ENCODE data around the gene DENND2C. TPM values are rescaled to one million over a fixed set of nuclear protein-coding genes. Genes with fewer than 3 reads are reported as not detected.

Gene DENND2C
- total RNA-seq, 1 donor from 2014 or later: 3.2 TPM

GRCh38 chr1:114545315-114545714, 124.5 kb downstream of the DENND2C start:
- no peaks in the 10 kb centered on the region for H3K4me1 Mint-ChIP-seq (ENCODE audit: low read depth, unreplicated experiment)
- Histone ChIP-seq H4K20me1 (ENCODE audit: insufficient read depth, low read length) (no peaks in the 10 kb centered on the region), H3K4me2 (ENCODE audit: low read length) (no peak overlapping the region), H3K9me3 (ENCODE audit: insufficient read depth, low read depth, low read length) (no peaks in the 10 kb centered on the region), H3K4me1 (ENCODE audit: insufficient read depth, low read length) (no peaks in the 10 kb centered on the region), H3K27ac (ENCODE audit: low read depth, low read length) (no peak overlapping the region), H3K79me2 (ENCODE audit: insufficient read depth, low read length) (no peaks in the 10 kb centered on the region), H3K36me3 (ENCODE audit: insufficient read depth, low read length) (no peaks in the 10 kb centered on the region), H3K4me3 (ENCODE audit: insufficient read depth, low read depth, low read length) (no peak overlapping the region), H3K27me3 (ENCODE audit: insufficient read depth, low read length) (no peaks in the 10 kb centered on the region), H2AFZ (ENCODE audit: low read depth, low read length) (no peak overlapping the region), H3K9ac (ENCODE audit: low read length) (no peak overlapping the region)
- H3K4me3 Mint-ChIP-seq (ENCODE audit: unreplicated experiment): no peak overlapping the region
- no peaks in the 10 kb centered on the region for H3K9me3 Mint-ChIP-seq (ENCODE audit: unreplicated experiment)
- no peaks in the 10 kb centered on the region for H3K27me3 Mint-ChIP-seq (ENCODE audit: low read depth, unreplicated experiment)
- H3K27ac Mint-ChIP-seq (ENCODE audit: unreplicated experiment): no peak overlapping the region
- DNase-seq (ENCODE audit: low read depth) (no peak), FAIRE-seq (no peak)
- TF ChIP-seq CTCF (IDR thresholded peaks at IDR 0.05; ENCODE audit: insufficient read depth, low read depth, low read length): no peak
- TF ChIP-seq EZH2 (IDR thresholded peaks at IDR 0.05; ENCODE audit: insufficient read depth, low read length): no peak
- no peaks in the 10 kb centered on the region for H3K36me3 Mint-ChIP-seq (ENCODE audit: low read depth, unreplicated experiment)

- no peaks in the 10 kb centered on the region for H3K4me1 ChIP-seq (ENCODE audit: insufficient read depth, low read length)
- H4K20me1 ChIP-seq (ENCODE audit: insufficient read depth, low read length): no peaks in the 10 kb centered on the region
- no peak overlapping the region for H3K4me2 ChIP-seq (ENCODE audit: low read length)
- H3K27ac Mint-ChIP-seq (ENCODE audit: unreplicated experiment): no peak overlapping the region
- H2AFZ ChIP-seq (ENCODE audit: low read depth, low read length): no peak overlapping the region
- H3K27me3 Mint-ChIP-seq (ENCODE audit: low read depth, unreplicated experiment): no peaks in the 10 kb centered on the region
- no peak overlapping the region for H3K4me3 ChIP-seq (ENCODE audit: insufficient read depth, low read depth, low read length)
- no peak overlapping the region for H3K4me3 Mint-ChIP-seq (ENCODE audit: unreplicated experiment)
- TF ChIP-seq CTCF (IDR thresholded peaks at IDR 0.05; ENCODE audit: insufficient read depth, low read depth, low read length) (no peak), EZH2 (IDR thresholded peaks at IDR 0.05; ENCODE audit: insufficient read depth, low read length) (no peak)
- H3K9me3 Mint-ChIP-seq (ENCODE audit: unreplicated experiment): peaks cover 6% of the 10 kb centered on the region
- no peaks in the 10 kb centered on the region for H3K4me1 Mint-ChIP-seq (ENCODE audit: low read depth, unreplicated experiment)
- H3K36me3 ChIP-seq (ENCODE audit: insufficient read depth, low read length): no peaks in the 10 kb centered on the region
- no peaks in the 10 kb centered on the region for H3K79me2 ChIP-seq (ENCODE audit: insufficient read depth, low read length)
- no peak overlapping the region for H3K9ac ChIP-seq (ENCODE audit: low read length)
- no peaks in the 10 kb centered on the region for H3K27me3 ChIP-seq (ENCODE audit: insufficient read depth, low read length)
- H3K36me3 Mint-ChIP-seq (ENCODE audit: low read depth, unreplicated experiment): no peaks in the 10 kb centered on the region
- no peaks in the 10 kb centered on the region for H3K9me3 ChIP-seq (ENCODE audit: insufficient read depth, low read depth, low read length)
- DNase-seq (ENCODE audit: low read depth) (no peak), FAIRE-seq (no peak)
- H3K27ac ChIP-seq (ENCODE audit: low read depth, low read length): no peak overlapping the region
These were observed 129.0 kb downstream of the DENND2C start for GRCh38 chr1:114540821-114541220.

- Histone ChIP-seq H3K79me2 (ENCODE audit: insufficient read depth, low read length) (no peaks in the 10 kb centered on the region), H3K27me3 (ENCODE audit: insufficient read depth, low read length) (no peaks in the 10 kb centered on the region), H3K4me2 (ENCODE audit: low read length) (no peak overlapping the region), H3K9ac (ENCODE audit: low read length) (no peak overlapping the region), H4K20me1 (ENCODE audit: insufficient read depth, low read length) (no peaks in the 10 kb centered on the region), H2AFZ (ENCODE audit: low read depth, low read length) (no peak overlapping the region), H3K27ac (ENCODE audit: low read depth, low read length) (no peak overlapping the region), H3K9me3 (ENCODE audit: insufficient read depth, low read depth, low read length) (no peaks in the 10 kb centered on the region), H3K4me1 (ENCODE audit: insufficient read depth, low read length) (no peaks in the 10 kb centered on the region), H3K4me3 (ENCODE audit: insufficient read depth, low read depth, low read length) (no peak overlapping the region), H3K36me3 (ENCODE audit: insufficient read depth, low read length) (no peaks in the 10 kb centered on the region)
- Mint-ChIP-seq H3K27ac (ENCODE audit: unreplicated experiment) (no peak overlapping the region), H3K27me3 (ENCODE audit: low read depth, unreplicated experiment) (no peaks in the 10 kb centered on the region), H3K4me3 (ENCODE audit: unreplicated experiment) (no peak overlapping the region), H3K36me3 (ENCODE audit: low read depth, unreplicated experiment) (no peaks in the 10 kb centered on the region), H3K9me3 (ENCODE audit: unreplicated experiment) (peaks cover 6% of the 10 kb centered on the region), H3K4me1 (ENCODE audit: low read depth, unreplicated experiment) (no peaks in the 10 kb centered on the region)
- FAIRE-seq: no peak
- no peak for TF ChIP-seq EZH2 (IDR thresholded peaks at IDR 0.05; ENCODE audit: insufficient read depth, low read length)
- TF ChIP-seq CTCF (IDR thresholded peaks at IDR 0.05; ENCODE audit: insufficient read depth, low read depth, low read length): no peak
- no peak for DNase-seq (ENCODE audit: low read depth)
These were observed 129.6 kb downstream of the DENND2C start for GRCh38 chr1:114540272-114540671.
